GM12801 (cell line): ENCODE data around the gene NES.

Experiments
- CTCF ChIP-seq: IDR thresholded peaks from one replicate; pipeline ENCODE4 v1.5.1; 2011; ENCODE audit warnings: control low read depth; ENCODE audit not compliant: insufficient read length; ENCODE audit errors: extremely low read depth

Gene NES

GRCh38 chr1:156676820-156677615, at the start of gene NES:
Gene NES (minus strand): TSS chr1:156677407. CDS start chr1:156677264, 143 bp downstream.
- TF ChIP-seq CTCF: no peak

- no peak for TF ChIP-seq CTCF
Measured at GRCh38 chr1:156726549-156727226, 49.5 kb upstream of the NES start.

DNA sequence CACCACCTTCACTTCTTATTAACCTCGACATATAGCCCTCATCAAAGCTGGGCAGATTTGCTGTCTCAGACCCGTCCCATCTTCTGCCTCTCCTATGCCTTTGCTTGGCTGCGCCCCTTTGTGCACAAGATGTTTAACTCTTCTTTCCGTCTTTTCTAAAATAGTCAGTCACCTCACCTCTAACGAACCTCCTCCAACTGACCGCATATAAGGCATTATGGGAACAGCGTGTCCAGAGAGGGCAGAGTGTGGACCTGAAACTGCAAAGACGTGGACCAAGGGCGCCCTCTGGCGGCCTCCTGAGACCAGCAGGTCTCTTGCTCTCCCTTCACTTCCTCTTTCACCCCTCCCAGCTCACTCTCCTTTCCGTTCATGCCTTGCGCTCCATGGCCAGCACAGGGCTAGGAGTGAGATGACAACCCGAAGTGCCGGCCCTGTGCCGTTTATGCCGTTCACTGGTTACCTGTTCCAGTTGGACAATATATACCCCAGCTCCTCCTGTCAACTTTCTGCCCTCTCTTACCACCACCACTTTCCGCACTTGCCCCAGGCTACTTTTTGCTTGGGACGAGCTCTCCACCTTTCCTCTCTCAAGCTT, 48.6 kb upstream of the NES start:
- TF ChIP-seq CTCF: peak; percentile 90

- TF ChIP-seq CTCF: no peak
Measured at GRCh38 chr1:156721535-156721934, 44.3 kb upstream of the NES start.

- no peak for TF ChIP-seq CTCF
Measured at GRCh38 chr1:156721131-156721530, 43.9 kb upstream of the NES start.

DNA sequence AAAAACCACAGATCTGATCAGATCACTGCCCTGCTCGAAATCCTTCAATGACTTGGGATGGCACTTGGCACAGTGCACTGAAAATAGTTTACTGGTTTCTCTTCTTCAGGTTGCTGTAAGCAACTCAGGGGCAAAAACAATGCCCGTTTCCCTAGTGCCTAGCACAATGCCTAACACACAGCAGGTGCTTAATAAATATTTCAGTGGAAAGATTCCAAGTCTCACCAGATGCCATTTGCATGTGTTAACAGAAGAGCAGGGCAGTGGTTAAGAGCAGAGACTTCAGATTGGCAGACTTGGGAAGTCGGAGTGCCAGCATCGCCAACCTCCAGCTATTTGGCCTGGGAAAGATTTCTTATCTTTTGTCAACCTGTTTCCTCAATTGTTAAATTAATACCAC, 40.1 kb upstream of the NES start:
- no peak for TF ChIP-seq CTCF

- TF ChIP-seq CTCF: no peak
Measured at GRCh38 chr1:156714830-156715229, 37.6 kb upstream of the NES start.
